HepG2 (cell line): Measurements from ENCODE around the gene FITM1. TPM values are rescaled to one million over a fixed set of nuclear protein-coding genes. Genes with fewer than 3 reads are reported as not detected.

Experiments used
- AGO2 ChIP-seq: fragments of 200-400 bp; formaldehyde crosslinking; optimal IDR thresholded peaks from 2 replicates; pipeline ENCODE3; 2017; ENCODE audit warnings: mild to moderate bottlenecking, low read depth, low read length, moderate library complexity
- ERF ChIP-seq: IDR thresholded peaks from 2 replicates; pipeline ENCODE4 v1.6.1; 2018; ENCODE audit warnings: missing biosample characterization, missing genetic modification reagents
- FOXA3 ChIP-seq: IDR thresholded peaks from 2 replicates; pipeline ENCODE4 v1.6.1; 2016; ENCODE audit warnings: missing genetic modification reagents, missing compliant biosample characterization
- HIVEP1 ChIP-seq: sonication (generic); formaldehyde crosslinking; IDR thresholded peaks from 2 replicates; pipeline ENCODE4 v1.4.0; 2020; ENCODE audit warnings: mild to moderate bottlenecking, missing genetic modification reagents
- HNRNPH1 ChIP-seq: fragments of 200-400 bp; formaldehyde crosslinking; optimal IDR thresholded peaks from 2 replicates; pipeline ENCODE3; 2017; ENCODE audit warnings: mild to moderate bottlenecking, low read depth, low read length
- KDM5B ChIP-seq: sonication (generic); formaldehyde crosslinking; IDR thresholded peaks from 2 replicates; pipeline ENCODE4 v1.4.0; 2020; ENCODE audit warnings: missing genetic modification reagents, mild to moderate bottlenecking, borderline replicate concordance
- MATR3 ChIP-seq: sonication (generic); formaldehyde crosslinking; IDR thresholded peaks from 2 replicates; pipeline ENCODE4 v1.4.0; 2020; ENCODE audit warnings: missing genetic modification reagents
- NFE2L2 ChIP-seq: fragments of 150-350 bp; IDR thresholded peaks from 2 replicates; pipeline ENCODE4 v1.6.1; 2014; ENCODE audit warnings: low read length
- POLR2G ChIP-seq: fragments of 200-400 bp; formaldehyde crosslinking; IDR thresholded peaks from 2 replicates; pipeline ENCODE4 v1.6.1; 2018; ENCODE audit warnings: mild to moderate bottlenecking, low read depth, low read length, moderate library complexity
- RXRA ChIP-seq: sonication (generic); formaldehyde crosslinking; IDR thresholded peaks from 2 replicates; pipeline ENCODE4 v1.5.1; 2020; ENCODE audit warnings: missing genetic modification reagents
- RXRB ChIP-seq: IDR thresholded peaks from 2 replicates; pipeline ENCODE4 v1.6.1; 2016; ENCODE audit warnings: borderline replicate concordance, missing genetic modification reagents, missing compliant biosample characterization
- XBP1 ChIP-seq: sonication (generic); formaldehyde crosslinking; IDR thresholded peaks from 2 replicates; pipeline ENCODE4 v1.5.0; 2020; ENCODE audit warnings: missing genetic modification reagents
- ZBTB33 ChIP-seq: sonication (generic); formaldehyde crosslinking; IDR thresholded peaks from 2 replicates; pipeline ENCODE4 v1.4.0; 2020; ENCODE audit warnings: missing genetic modification reagents
- ZC3H4 ChIP-seq: sonication (generic); formaldehyde crosslinking; IDR thresholded peaks from 2 replicates; pipeline ENCODE4 v1.4.0; 2020; ENCODE audit warnings: missing genetic modification reagents, borderline replicate concordance
- ZFX ChIP-seq: sonication (generic); formaldehyde crosslinking; IDR thresholded peaks from 2 replicates; pipeline ENCODE4 v1.4.0; 2020; ENCODE audit warnings: mild to moderate bottlenecking, low read depth, missing genetic modification reagents, moderate library complexity
- ZFY ChIP-seq: sonication (generic); formaldehyde crosslinking; IDR thresholded peaks from 2 replicates; pipeline ENCODE4 v1.4.0; 2020; ENCODE audit warnings: missing genetic modification reagents
- ZNF230 ChIP-seq: sonication (generic); formaldehyde crosslinking; IDR thresholded peaks from 2 replicates; pipeline ENCODE4 v1.4.0; 2020; ENCODE audit warnings: mild to moderate bottlenecking, missing genetic modification reagents
- ZNF281 ChIP-seq: sonication (generic); formaldehyde crosslinking; IDR thresholded peaks from 2 replicates; pipeline ENCODE4 v1.4.0; 2020; ENCODE audit warnings: missing genetic modification reagents, borderline replicate concordance
- ZNF326 ChIP-seq: sonication (generic); formaldehyde crosslinking; IDR thresholded peaks from 2 replicates; pipeline ENCODE4 v1.4.0; 2020; ENCODE audit warnings: missing genetic modification reagents, borderline replicate concordance
- ZNF331 ChIP-seq: sonication (generic); formaldehyde crosslinking; IDR thresholded peaks from 2 replicates; pipeline ENCODE4 v1.4.0; 2020; ENCODE audit warnings: missing genetic modification reagents
- ZNF547 ChIP-seq: sonication (generic); formaldehyde crosslinking; IDR thresholded peaks from 2 replicates; pipeline ENCODE4 v1.5.1; 2020; ENCODE audit warnings: mild to moderate bottlenecking, missing genetic modification reagents
- ZNF784 ChIP-seq: sonication (generic); formaldehyde crosslinking; IDR thresholded peaks from 2 replicates; pipeline ENCODE4 v1.5.1; 2020; ENCODE audit warnings: missing genetic modification reagents, mild to moderate bottlenecking, borderline replicate concordance
- polyA plus RNA-seq, 8 experiments: library from polyadenylated mRNA; depleted of rRNA in 3 of 8; stranded (reverse) in 7 of 8; unstranded in 1 of 8; fragments of >200 nt; fragmentation: Illumina TruSeq in 4 of 8; extraction: Trizol in 4 of 8; gene quantifications; 2 replicates each; pipeline versions ENCODE4 v1.2.1 to v1.2.3, GENCODE V29; 2011 to 2016; ENCODE audit warnings: low read depth in 4 of 8, missing spikeins in 1 of 8, mixed read lengths in 1 of 8; ENCODE audit not compliant: insufficient read depth in 1 of 8
- total RNA-seq, 5 experiments: library from RNA; depleted of rRNA; stranded (reverse); fragments of >200 nt; fragmentation: Illumina TruSeq; extraction: Trizol; gene quantifications; 2 replicates each; pipeline ENCODE4 v1.2.3, GENCODE V29; 2016; ENCODE audit warnings: low read depth in 1 of 5
- TF ChIP-seq, protein P1 (sequence below): IDR thresholded peaks from 2 replicates; pipeline ENCODE4 v1.6.1; 2016; ENCODE audit warnings: low read depth

Gene FITM1
- total and polyA plus RNA-seq, 2 of the 13 experiments (the other 11 are each of a cell fraction or from before 2014, with no cell fraction given): 2.7 to 5.8 TPM

- TF ChIP-seq ZNF281 (CRISPR knock-in tag) (0 out of 2 replicates have a peak, but pooled peaks have one; percentile 38), XBP1 (no peak), HNRNPH1 (peak; percentile 30), AGO2 (peak; percentile 42), FOXA3 (CRISPR knock-in tag) (0 out of 2 replicates have a peak, but pooled peaks have one; percentile 6), POLR2G (peak; percentile 25; the same call in 1 of the 2 replicates), HIVEP1 (CRISPR knock-in tag) (0 out of 2 replicates have a peak, but pooled peaks have one; percentile 52), ZNF326 (CRISPR knock-in tag) (no peak), ZBTB33 (peak; percentile 9; the same call in 1 of the 2 replicates), RXRB (CRISPR knock-in tag) (peak; percentile 33; the same call in 1 of the 2 replicates), NFE2L2 (peak; percentile 8; the same call in 1 of the 2 replicates), RXRA (CRISPR knock-in tag) (0 out of 2 replicates have a peak, but pooled peaks have one; percentile 40), KDM5B (CRISPR knock-in tag) (peak; percentile 62; the same call in 1 of the 2 replicates), ZC3H4 (CRISPR knock-in tag) (peak; percentile 37; the same call in 1 of the 2 replicates), ZNF331 (CRISPR knock-in tag) (peak; percentile 75), ZNF784 (CRISPR knock-in tag) (0 out of 2 replicates have a peak, but pooled peaks have one; percentile 73), ZNF547 (CRISPR knock-in tag) (peak; percentile 74; the same call in 1 of the 2 replicates), ZFY (CRISPR knock-in tag) (peak; percentile 76), MATR3 (CRISPR knock-in tag) (no peak), ZNF230 (0 out of 2 replicates have a peak, but pooled peaks have one; percentile 57), ZFX (CRISPR knock-in tag) (peak; percentile 75), ERF (CRISPR knock-in tag) (0 out of 2 replicates have a peak, but pooled peaks have one; percentile 37)
- TF ChIP-seq, protein P1, sequence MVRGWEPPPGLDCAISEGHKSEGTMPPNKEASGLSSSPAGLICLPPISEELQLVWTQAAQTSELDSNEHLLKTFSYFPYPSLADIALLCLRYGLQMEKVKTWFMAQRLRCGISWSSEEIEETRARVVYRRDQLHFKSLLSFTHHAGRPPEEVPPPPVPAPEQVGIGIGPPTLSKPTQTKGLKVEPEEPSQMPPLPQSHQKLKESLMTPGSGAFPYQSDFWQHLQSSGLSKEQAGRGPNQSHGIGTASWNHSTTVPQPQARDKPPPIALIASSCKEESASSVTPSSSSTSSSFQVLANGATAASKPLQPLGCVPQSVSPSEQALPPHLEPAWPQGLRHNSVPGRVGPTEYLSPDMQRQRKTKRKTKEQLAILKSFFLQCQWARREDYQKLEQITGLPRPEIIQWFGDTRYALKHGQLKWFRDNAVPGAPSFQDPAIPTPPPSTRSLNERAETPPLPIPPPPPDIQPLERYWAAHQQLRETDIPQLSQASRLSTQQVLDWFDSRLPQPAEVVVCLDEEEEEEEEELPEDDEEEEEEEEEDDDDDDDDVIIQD (CRISPR knock-in tag): 0 out of 2 replicates have a peak, but pooled peaks have one; percentile 41
These were observed 8.9 kb downstream of the FITM1 start (continued) for GRCh38 chr14:24139272-24139934.
